HL-60 (cell line): ENCODE data around the gene UTP20.

Experiments
- DNase-seq, 2 experiments: peaks; one replicate each; pipeline ENCODE4 v3.0.0-alpha.2; 2010 to 2020; ENCODE audit warnings: low read depth in 1 of 2, low spot score in 1 of 2
- H3K27ac ChIP-seq: fragments of 250-450 bp; sonication (Bioruptor Pico); replicated peaks from 2 replicates; pipeline ENCODE4 v1.5.1; 2020; ENCODE audit warnings: mild to moderate bottlenecking, moderate library complexity
- H3K27me3 ChIP-seq: fragments of 250-450 bp; sonication (Bioruptor Pico); 2 replicates; pipeline ENCODE4 v1.5.1; 2021; ENCODE audit warnings: mild to moderate bottlenecking, moderate library complexity; ENCODE audit not compliant: insufficient read depth, poor library complexity, severe bottlenecking
- H3K4me3 ChIP-seq: replicated peaks from 2 replicates; pipeline ENCODE4 v1.5.1; 2011; ENCODE audit warnings: mild to moderate bottlenecking, control low read depth, low read length; ENCODE audit not compliant: insufficient read depth
- CTCF ChIP-seq: IDR thresholded peaks from one replicate; pipeline ENCODE4 v1.5.1; 2011; ENCODE audit warnings: low read length, control low read depth, inconsistent platforms; ENCODE audit not compliant: insufficient read depth
- GABPA ChIP-seq: IDR thresholded peaks from 2 replicates; pipeline ENCODE4 v1.6.1; 2012; ENCODE audit warnings: low read depth
- POLR2AphosphoS5 ChIP-seq: IDR thresholded peaks from 2 replicates; pipeline ENCODE4 v1.6.1; 2012; ENCODE audit warnings: low read depth
- REST ChIP-seq: IDR thresholded peaks from 2 replicates; pipeline ENCODE4 v1.6.1; 2012; ENCODE audit warnings: low read depth; ENCODE audit not compliant: insufficient replicate concordance
- SPI1 ChIP-seq: IDR thresholded peaks from 2 replicates; pipeline ENCODE4 v1.6.1; 2012; ENCODE audit warnings: low read depth, mild to moderate bottlenecking, borderline replicate concordance

UTP20 gene

GRCh38 chr12:101356794-101357193, 76.9 kb downstream of the UTP20 start:
- no peak overlapping the region for H3K27ac ChIP-seq
- TF ChIP-seq CTCF (no peak), SPI1 (peak; percentile 59; the same call in 1 of the 2 replicates)
- no peak overlapping the region for H3K4me3 ChIP-seq
- H3K27me3 ChIP-seq, result no peaks in the 10 kb centered on the region
- DNase-seq, result peak in 1 of 2 experiments; percentile 58

GRCh38 chr12:101361455-101361854, 81.5 kb downstream of the UTP20 start:
- H3K27ac ChIP-seq, result no peak overlapping the region
- no peak for TF ChIP-seq GABPA
- TF ChIP-seq REST, result no peak
- no peak for TF ChIP-seq CTCF
- no peak for TF ChIP-seq POLR2AphosphoS5
- no peak for TF ChIP-seq SPI1
- DNase-seq, result no peak
- H3K4me3 ChIP-seq, result no peak overlapping the region
- no peaks in the 10 kb centered on the region for H3K27me3 ChIP-seq

GRCh38 chr12:101368016-101368415, 88.1 kb downstream of the UTP20 start:
- no peak overlapping the region for H3K4me3 ChIP-seq
- no peaks in the 10 kb centered on the region for H3K27me3 ChIP-seq
- H3K27ac ChIP-seq, result no peak overlapping the region
- DNase-seq, result no peak
- TF ChIP-seq REST (no peak), CTCF (no peak), SPI1 (no peak), POLR2AphosphoS5 (no peak), GABPA (no peak)

- no peak for DNase-seq
- H3K4me3 ChIP-seq, result no peak overlapping the region
- TF ChIP-seq SPI1 (no peak), POLR2AphosphoS5 (no peak), GABPA (no peak), CTCF (no peak), REST (no peak)
- H3K27me3 ChIP-seq, result no peaks in the 10 kb centered on the region
- H3K27ac ChIP-seq, result no peak overlapping the region
Measured at GRCh38 chr12:101372431-101372830, 92.5 kb downstream of the UTP20 start.
